HepG2 (cell line): ENCODE results near the gene TUBAL3.

Experiments
- TF ChIP-seq, protein P1 (sequence below): sonication (generic); formaldehyde crosslinking; IDR thresholded peaks from 2 replicates; pipeline ENCODE4 v1.4.0; 2020; ENCODE audit warnings: mild to moderate bottlenecking, low read depth, missing genetic modification reagents
- TF ChIP-seq, protein P2 (sequence below): sonication (generic); formaldehyde crosslinking; IDR thresholded peaks from 2 replicates; pipeline ENCODE4 v1.4.0; 2020; ENCODE audit warnings: low read depth, mild to moderate bottlenecking, missing genetic modification reagents

DNA sequence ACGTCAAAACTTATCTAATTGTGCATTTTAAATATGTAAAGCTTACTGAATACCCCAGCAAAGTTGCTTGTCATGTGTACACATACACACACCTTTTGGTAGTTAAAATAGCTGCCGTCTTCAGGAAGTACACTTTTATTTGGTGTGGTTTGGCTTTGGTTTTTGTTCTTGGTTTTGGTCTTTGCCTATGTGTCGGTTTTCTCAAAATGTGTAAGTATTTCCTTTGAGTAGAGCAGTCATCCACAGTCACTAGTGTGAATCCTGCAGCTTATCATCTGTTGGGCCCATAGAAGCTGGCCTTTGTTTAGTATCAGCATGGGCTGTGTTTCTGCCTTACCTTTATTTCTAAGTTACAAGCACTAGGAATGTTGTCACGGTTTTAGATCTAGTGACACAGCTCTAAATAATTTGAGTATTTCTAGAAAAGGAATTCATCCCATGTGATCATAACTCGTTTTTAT, 43.0 kb upstream of the TUBAL3 start:
- TF ChIP-seq, protein P1, sequence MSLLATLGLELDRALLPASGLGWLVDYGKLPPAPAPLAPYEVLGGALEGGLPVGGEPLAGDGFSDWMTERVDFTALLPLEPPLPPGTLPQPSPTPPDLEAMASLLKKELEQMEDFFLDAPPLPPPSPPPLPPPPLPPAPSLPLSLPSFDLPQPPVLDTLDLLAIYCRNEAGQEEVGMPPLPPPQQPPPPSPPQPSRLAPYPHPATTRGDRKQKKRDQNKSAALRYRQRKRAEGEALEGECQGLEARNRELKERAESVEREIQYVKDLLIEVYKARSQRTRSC: no peak
- TF ChIP-seq, protein P2, sequence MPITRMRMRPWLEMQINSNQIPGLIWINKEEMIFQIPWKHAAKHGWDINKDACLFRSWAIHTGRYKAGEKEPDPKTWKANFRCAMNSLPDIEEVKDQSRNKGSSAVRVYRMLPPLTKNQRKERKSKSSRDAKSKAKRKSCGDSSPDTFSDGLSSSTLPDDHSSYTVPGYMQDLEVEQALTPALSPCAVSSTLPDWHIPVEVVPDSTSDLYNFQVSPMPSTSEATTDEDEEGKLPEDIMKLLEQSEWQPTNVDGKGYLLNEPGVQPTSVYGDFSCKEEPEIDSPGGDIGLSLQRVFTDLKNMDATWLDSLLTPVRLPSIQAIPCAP (CRISPR knock-in tag): no peak
